GM12873 (cell line): ENCODE results near the gene ZNF280B.

ENCODE experiments used
- TF ChIP-seq, protein P1 (sequence below): IDR thresholded peaks from 2 replicates; pipeline ENCODE4 v1.5.1; 2012; ENCODE audit warnings: low read depth, mild to moderate bottlenecking, moderate library complexity, low read length, control low read depth; ENCODE audit not compliant: insufficient read depth; ENCODE audit errors: missing control alignments

Gene ZNF280B

DNA sequence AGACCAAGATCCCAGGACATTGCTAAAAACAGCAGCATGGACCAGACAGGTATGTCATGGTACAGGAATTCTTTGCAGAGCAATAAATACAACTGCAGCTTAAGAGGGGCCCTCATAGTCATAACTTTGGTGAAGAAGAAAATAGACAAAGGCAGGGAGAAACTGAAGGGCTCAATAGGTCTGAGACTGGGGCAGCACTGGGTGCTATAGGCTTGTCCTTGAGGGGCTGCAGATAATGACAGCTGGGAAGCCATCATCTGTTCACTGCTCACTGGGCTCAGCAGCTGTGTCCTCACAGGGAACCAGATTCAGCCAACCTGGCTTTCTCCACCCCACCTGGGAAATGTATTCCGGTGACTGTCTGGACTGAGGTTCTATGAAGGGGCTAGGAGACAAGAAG, 68.4 kb downstream of the ZNF280B start:
- TF ChIP-seq, protein P1, sequence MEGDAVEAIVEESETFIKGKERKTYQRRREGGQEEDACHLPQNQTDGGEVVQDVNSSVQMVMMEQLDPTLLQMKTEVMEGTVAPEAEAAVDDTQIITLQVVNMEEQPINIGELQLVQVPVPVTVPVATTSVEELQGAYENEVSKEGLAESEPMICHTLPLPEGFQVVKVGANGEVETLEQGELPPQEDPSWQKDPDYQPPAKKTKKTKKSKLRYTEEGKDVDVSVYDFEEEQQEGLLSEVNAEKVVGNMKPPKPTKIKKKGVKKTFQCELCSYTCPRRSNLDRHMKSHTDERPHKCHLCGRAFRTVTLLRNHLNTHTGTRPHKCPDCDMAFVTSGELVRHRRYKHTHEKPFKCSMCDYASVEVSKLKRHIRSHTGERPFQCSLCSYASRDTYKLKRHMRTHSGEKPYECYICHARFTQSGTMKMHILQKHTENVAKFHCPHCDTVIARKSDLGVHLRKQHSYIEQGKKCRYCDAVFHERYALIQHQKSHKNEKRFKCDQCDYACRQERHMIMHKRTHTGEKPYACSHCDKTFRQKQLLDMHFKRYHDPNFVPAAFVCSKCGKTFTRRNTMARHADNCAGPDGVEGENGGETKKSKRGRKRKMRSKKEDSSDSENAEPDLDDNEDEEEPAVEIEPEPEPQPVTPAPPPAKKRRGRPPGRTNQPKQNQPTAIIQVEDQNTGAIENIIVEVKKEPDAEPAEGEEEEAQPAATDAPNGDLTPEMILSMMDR: no peak
